HepG2 (cell line): ENCODE data around the gene C15orf62. TPM values are rescaled to one million over a fixed set of nuclear protein-coding genes. Genes with fewer than 3 reads are reported as not detected.
A peak's percentile ranks its signal among the peaks of the same experiment; 100 is the strongest.

Experiments used
- ARID2 ChIP-seq: sonication (generic); formaldehyde crosslinking; IDR thresholded peaks from 2 replicates; pipeline ENCODE4 v1.8.1; 2022; ENCODE audit warnings: mild to moderate bottlenecking, missing genetic modification reagents, borderline replicate concordance
- ASH2L ChIP-seq: fragments of 300-600, 200-600 bp; sonication (generic); IDR thresholded peaks from 2 replicates; pipeline ENCODE4 v1.7.0; 2017; ENCODE audit warnings: low read depth, mild to moderate bottlenecking, moderate library complexity, mixed read lengths, low read length; ENCODE audit not compliant: insufficient read length
- CREM ChIP-seq, 2 experiments: sonication (generic) in 1 of 2; formaldehyde crosslinking in 1 of 2; IDR thresholded peaks; 2 replicates each; pipeline versions ENCODE4 v1.4.0 to v1.6.1; 2016 to 2020; ENCODE audit warnings: antibody characterized with exemption in 1 of 2, mild to moderate bottlenecking in 1 of 2, missing genetic modification reagents in 1 of 2
- HDAC2 ChIP-seq: sonication (generic); formaldehyde crosslinking; IDR thresholded peaks from 2 replicates; pipeline ENCODE4 v1.4.0; 2020; ENCODE audit warnings: missing genetic modification reagents
- MATR3 ChIP-seq: sonication (generic); formaldehyde crosslinking; IDR thresholded peaks from 2 replicates; pipeline ENCODE4 v1.4.0; 2020; ENCODE audit warnings: missing genetic modification reagents
- MTA3 ChIP-seq: sonication (generic); formaldehyde crosslinking; IDR thresholded peaks from 2 replicates; pipeline ENCODE4 v1.4.0; 2020; ENCODE audit warnings: missing genetic modification reagents
- POGZ ChIP-seq: sonication (generic); formaldehyde crosslinking; IDR thresholded peaks from 2 replicates; pipeline ENCODE4 v1.4.0; 2020; ENCODE audit warnings: mild to moderate bottlenecking, missing genetic modification reagents
- RFXANK ChIP-seq: IDR thresholded peaks from 2 replicates; pipeline ENCODE4 v1.6.1; 2016
- RXRA ChIP-seq: sonication (generic); formaldehyde crosslinking; IDR thresholded peaks from 2 replicates; pipeline ENCODE4 v1.5.1; 2020; ENCODE audit warnings: missing genetic modification reagents
- ZBTB3 ChIP-seq: sonication (generic); formaldehyde crosslinking; IDR thresholded peaks from 2 replicates; pipeline ENCODE4 v1.4.0; 2020; ENCODE audit warnings: low read depth, mild to moderate bottlenecking, moderate library complexity, missing genetic modification reagents, borderline replicate concordance
- ZFP82 ChIP-seq: sonication (generic); formaldehyde crosslinking; IDR thresholded peaks from 2 replicates; pipeline ENCODE4 v1.5.1; 2020; ENCODE audit warnings: mild to moderate bottlenecking, missing genetic modification reagents, borderline replicate concordance
- ZMYM2 ChIP-seq: sonication (generic); formaldehyde crosslinking; IDR thresholded peaks from 2 replicates; pipeline ENCODE4 v1.8.0; 2022; ENCODE audit warnings: mild to moderate bottlenecking, missing genetic modification reagents
- ZNF879 ChIP-seq: sonication (generic); formaldehyde crosslinking; IDR thresholded peaks from 2 replicates; pipeline ENCODE4 v1.8.1; 2023; ENCODE audit warnings: missing genetic modification reagents
- polyA plus RNA-seq, 8 experiments: library from polyadenylated mRNA; depleted of rRNA in 3 of 8; stranded (reverse) in 7 of 8; unstranded in 1 of 8; fragments of >200 nt; fragmentation: Illumina TruSeq in 4 of 8; extraction: Trizol in 4 of 8; gene quantifications; 2 replicates each; pipeline versions ENCODE4 v1.2.1 to v1.2.3, GENCODE V29; 2011 to 2016; ENCODE audit warnings: low read depth in 4 of 8, missing spikeins in 1 of 8, mixed read lengths in 1 of 8; ENCODE audit not compliant: insufficient read depth in 1 of 8
- total RNA-seq, 5 experiments: library from RNA; depleted of rRNA; stranded (reverse); fragments of >200 nt; fragmentation: Illumina TruSeq; extraction: Trizol; gene quantifications; 2 replicates each; pipeline ENCODE4 v1.2.3, GENCODE V29; 2016; ENCODE audit warnings: low read depth in 1 of 5
- TF ChIP-seq, protein P1 (sequence below): sonication (generic); formaldehyde crosslinking; IDR thresholded peaks from 2 replicates; pipeline ENCODE4 v1.4.0; 2020; ENCODE audit warnings: mild to moderate bottlenecking, missing genetic modification reagents, borderline replicate concordance
- TF ChIP-seq, protein P2 (sequence below): sonication (generic); formaldehyde crosslinking; IDR thresholded peaks from 2 replicates; pipeline ENCODE4; 2020; ENCODE audit warnings: missing genetic modification reagents, mild to moderate bottlenecking, borderline replicate concordance
- TF ChIP-seq, protein P3 (sequence below): sonication (generic); formaldehyde crosslinking; IDR thresholded peaks from 2 replicates; pipeline ENCODE4 v1.8.1; 2023; ENCODE audit warnings: mild to moderate bottlenecking, missing genetic modification reagents
- TF ChIP-seq, protein P4 (sequence below): sonication (generic); formaldehyde crosslinking; IDR thresholded peaks from 2 replicates; pipeline ENCODE4 v1.4.0; 2020; ENCODE audit warnings: missing genetic modification reagents, mild to moderate bottlenecking, borderline replicate concordance

C15orf62 gene
- total and polyA plus RNA-seq, 2 of the 13 experiments (the other 11 are each of a cell fraction or from before 2014, with no cell fraction given): 0.51 to 1.1 TPM

DNA sequence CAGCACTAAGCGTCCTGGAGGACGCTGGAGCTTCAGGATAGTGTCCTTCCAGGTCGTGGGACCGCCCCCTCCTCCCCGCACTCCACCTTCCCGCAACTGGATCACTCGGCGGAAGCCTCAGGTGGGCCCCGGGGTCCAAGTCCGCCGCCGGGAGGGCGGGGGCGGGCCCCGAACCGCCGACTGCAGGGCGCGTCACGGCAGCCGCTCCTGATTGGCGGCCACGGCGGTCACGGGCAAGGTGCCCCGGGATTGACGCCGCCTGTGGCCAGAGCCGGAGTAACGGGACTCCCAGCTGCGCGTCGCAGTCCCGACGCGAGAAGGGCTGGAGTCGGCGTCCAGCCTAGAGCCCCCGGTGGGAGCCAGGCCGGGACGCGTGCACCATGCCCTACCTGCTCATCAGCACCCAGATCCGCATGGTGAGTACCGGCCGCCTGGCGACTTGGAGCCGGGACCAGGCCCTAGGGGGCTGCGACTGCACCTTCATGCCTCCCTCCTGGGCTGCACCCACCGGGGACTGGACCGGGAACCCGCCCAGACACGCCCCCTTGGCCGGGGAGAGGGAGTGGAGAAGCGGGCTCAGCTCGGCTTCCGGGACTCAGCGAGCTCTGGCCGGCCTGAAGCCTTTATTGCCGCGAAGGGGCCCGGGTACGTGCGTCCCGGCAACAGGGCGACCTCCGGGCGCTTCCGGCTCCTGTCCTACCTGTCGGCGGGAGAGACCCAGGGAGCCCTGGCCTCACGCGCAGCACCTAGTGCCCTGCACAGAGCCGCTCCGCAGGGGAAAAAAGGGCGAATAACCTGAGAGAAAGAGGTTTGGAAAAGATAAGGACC lies 5.8 kb upstream of the C15orf62 start, which contains the start of gene GCHFR (continued):
- TF ChIP-seq, protein P1, sequence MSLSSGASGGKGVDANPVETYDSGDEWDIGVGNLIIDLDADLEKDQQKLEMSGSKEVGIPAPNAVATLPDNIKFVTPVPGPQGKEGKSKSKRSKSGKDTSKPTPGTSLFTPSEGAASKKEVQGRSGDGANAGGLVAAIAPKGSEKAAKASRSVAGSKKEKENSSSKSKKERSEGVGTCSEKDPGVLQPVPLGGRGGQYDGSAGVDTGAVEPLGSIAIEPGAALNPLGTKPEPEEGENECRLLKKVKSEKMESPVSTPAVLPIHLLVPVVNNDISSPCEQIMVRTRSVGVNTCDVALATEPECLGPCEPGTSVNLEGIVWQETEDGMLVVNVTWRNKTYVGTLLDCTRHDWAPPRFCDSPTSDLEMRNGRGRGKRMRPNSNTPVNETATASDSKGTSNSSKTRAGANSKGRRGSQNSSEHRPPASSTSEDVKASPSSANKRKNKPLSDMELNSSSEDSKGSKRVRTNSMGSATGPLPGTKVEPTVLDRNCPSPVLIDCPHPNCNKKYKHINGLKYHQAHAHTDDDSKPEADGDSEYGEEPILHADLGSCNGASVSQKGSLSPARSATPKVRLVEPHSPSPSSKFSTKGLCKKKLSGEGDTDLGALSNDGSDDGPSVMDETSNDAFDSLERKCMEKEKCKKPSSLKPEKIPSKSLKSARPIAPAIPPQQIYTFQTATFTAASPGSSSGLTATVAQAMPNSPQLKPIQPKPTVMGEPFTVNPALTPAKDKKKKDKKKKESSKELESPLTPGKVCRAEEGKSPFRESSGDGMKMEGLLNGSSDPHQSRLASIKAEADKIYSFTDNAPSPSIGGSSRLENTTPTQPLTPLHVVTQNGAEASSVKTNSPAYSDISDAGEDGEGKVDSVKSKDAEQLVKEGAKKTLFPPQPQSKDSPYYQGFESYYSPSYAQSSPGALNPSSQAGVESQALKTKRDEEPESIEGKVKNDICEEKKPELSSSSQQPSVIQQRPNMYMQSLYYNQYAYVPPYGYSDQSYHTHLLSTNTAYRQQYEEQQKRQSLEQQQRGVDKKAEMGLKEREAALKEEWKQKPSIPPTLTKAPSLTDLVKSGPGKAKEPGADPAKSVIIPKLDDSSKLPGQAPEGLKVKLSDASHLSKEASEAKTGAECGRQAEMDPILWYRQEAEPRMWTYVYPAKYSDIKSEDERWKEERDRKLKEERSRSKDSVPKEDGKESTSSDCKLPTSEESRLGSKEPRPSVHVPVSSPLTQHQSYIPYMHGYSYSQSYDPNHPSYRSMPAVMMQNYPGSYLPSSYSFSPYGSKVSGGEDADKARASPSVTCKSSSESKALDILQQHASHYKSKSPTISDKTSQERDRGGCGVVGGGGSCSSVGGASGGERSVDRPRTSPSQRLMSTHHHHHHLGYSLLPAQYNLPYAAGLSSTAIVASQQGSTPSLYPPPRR: no peak
- TF ChIP-seq HDAC2 (CRISPR knock-in tag) (peak; percentile 58; the same call in 1 of the 2 replicates), POGZ (CRISPR knock-in tag) (peak; percentile 18; the same call in 1 of the 2 replicates), MATR3 (no peak), CREM (IDR thresholded peaks at IDR 0.05) (no peak), CREM (CRISPR knock-in tag; IDR thresholded peaks at IDR 0.05) (no peak), ZNF879 (peak; percentile 48; the same call in 1 of the 2 replicates), ASH2L (peak; percentile 83), ZBTB3 (peak; percentile 56; the same call in 1 of the 2 replicates), ARID2 (CRISPR knock-in tag) (peak; percentile 38; the same call in 1 of the 2 replicates), ZFP82 (CRISPR knock-in tag) (no peak), RXRA (peak; percentile 73), ZMYM2 (CRISPR knock-in tag) (peak; percentile 57; the same call in 1 of the 2 replicates), MTA3 (CRISPR knock-in tag) (0 out of 2 replicates have a peak, but pooled peaks have one; percentile 51), RFXANK (CRISPR knock-in tag) (peak; percentile 73; the same call in 1 of the 2 replicates)
- TF ChIP-seq, protein P2, sequence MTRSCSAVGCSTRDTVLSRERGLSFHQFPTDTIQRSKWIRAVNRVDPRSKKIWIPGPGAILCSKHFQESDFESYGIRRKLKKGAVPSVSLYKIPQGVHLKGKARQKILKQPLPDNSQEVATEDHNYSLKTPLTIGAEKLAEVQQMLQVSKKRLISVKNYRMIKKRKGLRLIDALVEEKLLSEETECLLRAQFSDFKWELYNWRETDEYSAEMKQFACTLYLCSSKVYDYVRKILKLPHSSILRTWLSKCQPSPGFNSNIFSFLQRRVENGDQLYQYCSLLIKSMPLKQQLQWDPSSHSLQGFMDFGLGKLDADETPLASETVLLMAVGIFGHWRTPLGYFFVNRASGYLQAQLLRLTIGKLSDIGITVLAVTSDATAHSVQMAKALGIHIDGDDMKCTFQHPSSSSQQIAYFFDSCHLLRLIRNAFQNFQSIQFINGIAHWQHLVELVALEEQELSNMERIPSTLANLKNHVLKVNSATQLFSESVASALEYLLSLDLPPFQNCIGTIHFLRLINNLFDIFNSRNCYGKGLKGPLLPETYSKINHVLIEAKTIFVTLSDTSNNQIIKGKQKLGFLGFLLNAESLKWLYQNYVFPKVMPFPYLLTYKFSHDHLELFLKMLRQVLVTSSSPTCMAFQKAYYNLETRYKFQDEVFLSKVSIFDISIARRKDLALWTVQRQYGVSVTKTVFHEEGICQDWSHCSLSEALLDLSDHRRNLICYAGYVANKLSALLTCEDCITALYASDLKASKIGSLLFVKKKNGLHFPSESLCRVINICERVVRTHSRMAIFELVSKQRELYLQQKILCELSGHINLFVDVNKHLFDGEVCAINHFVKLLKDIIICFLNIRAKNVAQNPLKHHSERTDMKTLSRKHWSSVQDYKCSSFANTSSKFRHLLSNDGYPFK (CRISPR knock-in tag): peak; percentile 51
- TF ChIP-seq, protein P3, sequence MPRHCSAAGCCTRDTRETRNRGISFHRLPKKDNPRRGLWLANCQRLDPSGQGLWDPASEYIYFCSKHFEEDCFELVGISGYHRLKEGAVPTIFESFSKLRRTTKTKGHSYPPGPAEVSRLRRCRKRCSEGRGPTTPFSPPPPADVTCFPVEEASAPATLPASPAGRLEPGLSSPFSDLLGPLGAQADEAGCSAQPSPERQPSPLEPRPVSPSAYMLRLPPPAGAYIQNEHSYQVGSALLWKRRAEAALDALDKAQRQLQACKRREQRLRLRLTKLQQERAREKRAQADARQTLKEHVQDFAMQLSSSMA (CRISPR knock-in tag): peak; percentile 15; the same call in 1 of the 2 replicates
- TF ChIP-seq, protein P4, sequence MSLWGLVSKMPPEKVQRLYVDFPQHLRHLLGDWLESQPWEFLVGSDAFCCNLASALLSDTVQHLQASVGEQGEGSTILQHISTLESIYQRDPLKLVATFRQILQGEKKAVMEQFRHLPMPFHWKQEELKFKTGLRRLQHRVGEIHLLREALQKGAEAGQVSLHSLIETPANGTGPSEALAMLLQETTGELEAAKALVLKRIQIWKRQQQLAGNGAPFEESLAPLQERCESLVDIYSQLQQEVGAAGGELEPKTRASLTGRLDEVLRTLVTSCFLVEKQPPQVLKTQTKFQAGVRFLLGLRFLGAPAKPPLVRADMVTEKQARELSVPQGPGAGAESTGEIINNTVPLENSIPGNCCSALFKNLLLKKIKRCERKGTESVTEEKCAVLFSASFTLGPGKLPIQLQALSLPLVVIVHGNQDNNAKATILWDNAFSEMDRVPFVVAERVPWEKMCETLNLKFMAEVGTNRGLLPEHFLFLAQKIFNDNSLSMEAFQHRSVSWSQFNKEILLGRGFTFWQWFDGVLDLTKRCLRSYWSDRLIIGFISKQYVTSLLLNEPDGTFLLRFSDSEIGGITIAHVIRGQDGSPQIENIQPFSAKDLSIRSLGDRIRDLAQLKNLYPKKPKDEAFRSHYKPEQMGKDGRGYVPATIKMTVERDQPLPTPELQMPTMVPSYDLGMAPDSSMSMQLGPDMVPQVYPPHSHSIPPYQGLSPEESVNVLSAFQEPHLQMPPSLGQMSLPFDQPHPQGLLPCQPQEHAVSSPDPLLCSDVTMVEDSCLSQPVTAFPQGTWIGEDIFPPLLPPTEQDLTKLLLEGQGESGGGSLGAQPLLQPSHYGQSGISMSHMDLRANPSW (CRISPR knock-in tag): no peak; the same call in 1 of the 2 replicates
